H1 (cell line): ENCODE measurements around the gene LTBR.

ENCODE experiments used
- BCL11A ChIP-seq, 2 experiments: IDR thresholded peaks; one replicate each; pipeline ENCODE4 v1.6.1; 2011; ENCODE audit warnings: low read depth in 2 of 2, low read length in 2 of 2, mild to moderate bottlenecking in 2 of 2
- FOSL1 ChIP-seq: IDR thresholded peaks from 2 replicates; pipeline ENCODE4 v1.6.1; 2011; ENCODE audit warnings: mild to moderate bottlenecking, low read depth, low read length, moderate library complexity; ENCODE audit not compliant: insufficient read depth

- TF ChIP-seq FOSL1 (no peak), BCL11A (IDR thresholded peaks at IDR 0.05; ENCODE audit: low read depth in 2 of 2, low read length in 2 of 2) (no peak)
These were observed 1.6 kb upstream of the LTBR start for GRCh38 chr12:6382371-6382770.
